Loucy (cell line): Measurements from ENCODE around the gene MARCHF5.
A peak's percentile ranks its signal among the peaks of the same experiment; 100 is the strongest.

Experiments used
- H2AFZ ChIP-seq: fragments of 200-600 bp; sonication (generic); 2 replicates; pipeline ENCODE4 v1.6.0; 2016; ENCODE audit warnings: antibody characterized with exemption, mild to moderate bottlenecking, low read length, moderate library complexity
- H3F3A ChIP-seq: fragments of 200-600 bp; 2 replicates; pipeline ENCODE4 v1.6.0; 2016; ENCODE audit warnings: antibody characterized with exemption, low read depth, mild to moderate bottlenecking
- H3K27me3 ChIP-seq: fragments of 200-600 bp; sonication (generic); 2 replicates; pipeline ENCODE4 v1.6.1; 2014; ENCODE audit warnings: low read length, mild to moderate bottlenecking; ENCODE audit not compliant: insufficient read depth, poor library complexity, severe bottlenecking
- H3K36me3 ChIP-seq: fragments of 200-600 bp; sonication (generic); 2 replicates; pipeline ENCODE4 v1.6.1; 2016; ENCODE audit warnings: low read length; ENCODE audit not compliant: insufficient read depth
- H3K4me1 ChIP-seq: fragments of 200-600 bp; sonication (generic); 2 replicates; pipeline ENCODE4 v1.5.1; 2014; ENCODE audit warnings: low read length, mild to moderate bottlenecking; ENCODE audit not compliant: insufficient read depth, poor library complexity, severe bottlenecking
- H3K4me2 ChIP-seq: fragments of 200-600 bp; sonication (generic); 2 replicates; pipeline ENCODE4 v1.6.0; 2014; ENCODE audit warnings: antibody characterized with exemption, low read length, low read depth, mild to moderate bottlenecking; ENCODE audit not compliant: poor library complexity, severe bottlenecking
- H3K4me3 ChIP-seq: fragments of 200-600 bp; sonication (generic); 2 replicates; pipeline ENCODE4 v1.5.1; 2014; ENCODE audit warnings: low read length, mild to moderate bottlenecking, mixed read lengths; ENCODE audit not compliant: poor library complexity, severe bottlenecking
- H3K79me2 ChIP-seq: fragments of 200-600 bp; sonication (generic); 2 replicates; pipeline ENCODE4 v1.6.1; 2014; ENCODE audit warnings: low read length; ENCODE audit not compliant: insufficient read depth
- H3K9ac ChIP-seq: fragments of 200-600 bp; sonication (generic); 2 replicates; pipeline ENCODE4 v1.6.0; 2014; ENCODE audit warnings: mild to moderate bottlenecking, low read depth, low read length, moderate library complexity; ENCODE audit not compliant: poor library complexity, severe bottlenecking
- H3K9me2 ChIP-seq: fragments of 200-600 bp; sonication (generic); replicated peaks from 2 replicates; pipeline ENCODE4 v1.6.1; 2016; ENCODE audit warnings: low read depth, low read length, mixed read lengths
- H3K9me3 ChIP-seq: fragments of 200-600 bp; sonication (generic); 2 replicates; pipeline ENCODE4 v1.6.1; 2014; ENCODE audit warnings: mild to moderate bottlenecking, antibody characterized with exemption, low read length, low read depth; ENCODE audit not compliant: insufficient read depth
- H4K20me1 ChIP-seq: fragments of 200-600 bp; sonication (generic); 2 replicates; pipeline ENCODE4 v1.6.0; 2014; ENCODE audit warnings: antibody characterized with exemption, low read length, mild to moderate bottlenecking; ENCODE audit not compliant: insufficient read depth, poor library complexity, severe bottlenecking
- CTCF ChIP-seq: fragments of 200-600 bp; sonication (generic); conservative IDR thresholded peaks from 2 replicates; pipeline ENCODE4 v1.5.1; 2014; ENCODE audit warnings: mild to moderate bottlenecking, antibody characterized with exemption, low read length
- EZH2phosphoT487 ChIP-seq: fragments of 200-600 bp; IDR thresholded peaks from 2 replicates; pipeline ENCODE4 v1.6.1; 2018; ENCODE audit warnings: antibody characterized with exemption, mild to moderate bottlenecking, moderate library complexity, borderline replicate concordance

The MARCHF5 gene

GRCh38 chr10:92290837-92291615, at the start of gene MARCHF5, which contains the start of gene CPEB3:
TSS of gene MARCHF5 (plus strand) at chr10:92291167. CDS start at chr10:92291495, 328 bp downstream.
TSS of gene CPEB3 (minus strand) at chr10:92291078. CDS start at chr10:92240350, 50,728 bp downstream.
- Histone ChIP-seq H2AFZ (peak within 1 kb of the TSS; percentile 98), H3K9me2 (no peaks in the 10 kb centered on the region), H3K4me3 (peak within 1 kb of the TSS; percentile 92), H3K79me2 (peaks cover 73% of the 10 kb centered on the region), H3K9ac (peak within 1 kb of the TSS; percentile 99), H3K36me3 (no peaks in the 10 kb centered on the region), H3K27me3 (peaks cover 5% of the 10 kb centered on the region), H3K4me2 (peak within 1 kb of the TSS; percentile 86), H3K4me1 (peaks cover 42% of the 10 kb centered on the region), H3K9me3 (no peaks in the 10 kb centered on the region), H4K20me1 (peaks cover 46% of the 10 kb centered on the region), H3F3A (0 out of 2 replicates have a peak, but pooled peaks cover 3% of the 10 kb centered on the region)
- TF ChIP-seq EZH2phosphoT487 (no peak), CTCF (peak; percentile 52)

DNA sequence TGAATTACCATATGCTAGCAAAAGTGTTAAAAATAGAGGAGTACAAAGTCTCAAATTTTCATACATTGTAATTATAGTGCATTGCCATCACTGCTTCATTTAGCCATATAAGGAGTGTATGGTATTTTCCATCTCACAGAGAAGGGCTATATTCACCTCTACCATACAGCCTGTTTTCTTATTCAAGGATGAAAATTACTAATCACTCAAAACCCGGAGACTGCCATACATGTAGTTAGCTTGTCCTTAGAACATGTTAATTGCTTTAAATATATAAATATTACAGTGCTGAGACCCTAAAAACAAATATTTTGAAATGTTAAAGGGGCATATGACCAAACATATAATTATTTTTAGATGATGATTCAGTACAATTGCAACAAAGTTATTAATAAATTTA, 49.5 kb upstream of the MARCHF5 start:
- Histone ChIP-seq H3K79me2 (no peaks in the 10 kb centered on the region), H3K4me1 (peaks cover 9% of the 10 kb centered on the region), H3K9ac (no peak overlapping the region), H4K20me1 (no peaks in the 10 kb centered on the region), H3K9me2 (no peaks in the 10 kb centered on the region), H3F3A (no peaks in the 10 kb centered on the region), H2AFZ (no peak overlapping the region), H3K27me3 (no peaks in the 10 kb centered on the region), H3K4me3 (peak overlapping the region; percentile 65), H3K4me2 (peak overlapping the region; percentile 60), H3K9me3 (no peaks in the 10 kb centered on the region), H3K36me3 (peaks cover 16% of the 10 kb centered on the region; the same call in 1 of the 2 replicates)
- TF ChIP-seq EZH2phosphoT487 = no peak
- no peak for TF ChIP-seq CTCF

DNA sequence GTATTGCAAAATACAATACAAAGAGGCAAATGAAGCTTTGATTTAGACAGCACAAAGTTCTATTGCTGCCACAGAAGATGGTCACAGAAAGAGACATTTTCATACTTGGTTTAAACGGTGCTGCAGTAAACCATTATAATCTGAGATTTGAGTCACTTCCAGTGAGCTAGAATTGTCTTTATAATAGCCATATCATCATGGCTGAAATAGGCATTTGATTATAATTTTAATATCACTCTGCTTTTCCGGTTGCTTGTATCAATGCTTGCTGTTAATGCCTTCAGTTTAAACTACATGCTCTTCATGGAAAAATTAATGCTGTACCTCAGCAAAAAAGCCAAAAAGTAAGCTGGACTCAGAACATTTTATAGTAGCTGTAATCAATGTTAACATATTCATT, 48.6 kb upstream of the MARCHF5 start:
- Histone ChIP-seq H3F3A (no peaks in the 10 kb centered on the region), H3K9ac (no peak overlapping the region), H3K4me3 (peak overlapping the region; percentile 56), H3K9me2 (no peaks in the 10 kb centered on the region), H3K4me1 (peaks cover 9% of the 10 kb centered on the region), H3K27me3 (no peaks in the 10 kb centered on the region), H2AFZ (no peak overlapping the region), H3K79me2 (no peaks in the 10 kb centered on the region), H3K9me3 (no peaks in the 10 kb centered on the region), H3K36me3 (peaks cover 16% of the 10 kb centered on the region; the same call in 1 of the 2 replicates), H3K4me2 (peak overlapping the region; percentile 56), H4K20me1 (no peaks in the 10 kb centered on the region)
- no peak for TF ChIP-seq EZH2phosphoT487
- no peak for TF ChIP-seq CTCF
